Inferior parietal cortex (tissue), 1 donor: ENCODE measurements around the gene ADIRF.
"Not testable (repeated sequence)": the region's sequence is repeated elsewhere in the genome, so short reads cannot be mapped to it uniquely, and the experiment has no call there.

Experiments
- DNase-seq: peaks from one replicate; pipeline ENCODE4 v3.0.0-alpha.2; 2016; ENCODE audit errors: extremely low spot score

ADIRF gene

GRCh38 chr10:86960863-86961434, 7.3 kb upstream of the ADIRF start:
- DNase-seq: no peak

DNA sequence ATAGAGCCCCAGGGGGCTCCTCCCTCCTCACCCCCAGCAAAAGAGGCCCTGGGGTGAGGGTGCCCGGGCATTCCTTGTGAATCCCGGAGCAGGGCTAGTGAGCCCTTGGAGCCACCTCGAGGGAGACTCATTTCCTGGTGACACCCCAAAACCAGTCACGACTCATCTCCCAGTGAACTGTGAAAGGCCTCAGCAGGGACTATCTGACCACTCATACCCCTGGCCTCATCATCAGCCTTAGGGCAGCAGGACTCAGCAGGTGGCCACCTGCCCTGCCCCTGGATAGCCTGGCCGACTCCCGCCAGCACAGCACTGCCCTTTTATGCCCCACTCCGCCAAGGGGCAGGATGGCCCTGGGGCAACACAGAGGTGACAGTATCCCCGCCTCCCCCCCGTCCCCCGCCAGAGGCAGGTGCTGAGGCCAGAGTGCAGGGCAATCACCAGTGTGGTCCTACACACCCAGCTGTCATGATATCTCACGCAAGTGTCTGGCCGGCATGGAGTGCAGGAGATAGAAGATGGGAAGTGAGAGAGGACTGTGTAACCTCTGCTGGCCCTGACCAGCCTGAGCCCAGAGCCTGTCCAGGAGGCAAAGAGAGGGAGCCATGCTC, 6.7 kb upstream of the ADIRF start:
- no peak for DNase-seq

DNA sequence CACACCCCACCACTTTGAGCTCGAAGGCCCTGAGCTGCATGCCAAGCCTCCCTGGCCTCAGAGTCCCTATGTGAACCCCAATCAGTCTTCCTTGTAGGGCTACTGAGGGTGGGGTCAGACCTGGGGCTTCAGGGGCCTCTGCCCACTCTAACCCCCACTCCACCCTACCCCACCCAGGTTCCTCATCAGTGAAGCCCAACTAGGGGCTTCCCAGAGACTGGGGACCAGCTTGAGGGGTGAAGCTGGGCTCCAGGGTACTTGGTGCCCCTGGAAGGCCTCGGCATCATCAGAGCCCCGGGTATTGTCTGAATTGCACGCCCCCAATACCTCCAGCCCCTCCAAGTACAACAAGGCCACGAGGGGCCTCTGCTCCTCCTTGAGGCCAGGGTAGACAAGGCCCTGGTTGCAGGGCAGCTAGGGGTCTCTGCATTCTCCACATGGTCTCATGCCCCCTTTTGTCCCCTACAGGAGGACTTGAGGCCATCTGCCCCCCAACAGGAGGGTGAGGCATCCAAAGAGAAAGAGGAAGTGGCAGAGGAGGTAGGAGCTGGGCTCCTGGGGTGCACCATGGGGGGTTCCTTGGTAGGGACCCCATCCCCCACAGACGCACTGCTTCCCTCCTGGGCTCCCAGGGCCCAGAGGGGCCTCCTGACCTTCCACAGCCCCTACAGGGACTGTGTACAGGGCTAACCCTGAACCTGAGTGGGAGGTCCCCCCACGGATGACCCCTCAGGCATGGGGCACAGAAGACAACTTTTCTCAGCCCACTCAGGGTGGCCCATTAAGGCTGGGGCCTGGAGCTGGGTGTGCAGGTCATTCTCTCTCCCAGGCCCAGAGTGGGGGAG, 5.9 kb upstream of the ADIRF start:
- DNase-seq: no peak

DNA sequence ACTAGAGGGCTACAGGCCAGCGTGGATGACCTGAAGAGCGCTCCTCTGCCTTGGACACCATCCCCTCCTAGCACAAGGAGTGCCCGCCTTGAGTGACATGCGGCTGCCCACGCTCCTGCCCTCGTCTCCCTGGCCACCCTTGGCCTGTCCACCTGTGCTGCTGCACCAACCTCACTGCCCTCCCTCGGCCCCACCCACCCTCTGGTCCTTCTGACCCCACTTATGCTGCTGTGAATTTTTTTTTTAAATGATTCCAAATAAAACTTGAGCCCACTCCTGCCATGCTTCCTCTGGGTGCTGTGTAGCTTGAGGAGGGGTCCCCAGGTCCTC, 5.3 kb upstream of the ADIRF start:
- DNase-seq: no peak

GRCh38 chr10:86963341-86963919, 4.9 kb upstream of the ADIRF start:
- DNase-seq: no peak

- no peak for DNase-seq
Measured at GRCh38 chr10:86964061-86964846, 4.0 kb upstream of the ADIRF start.

GRCh38 chr10:86964847-86965190, 3.5 kb upstream of the ADIRF start:
- no peak for DNase-seq

DNA sequence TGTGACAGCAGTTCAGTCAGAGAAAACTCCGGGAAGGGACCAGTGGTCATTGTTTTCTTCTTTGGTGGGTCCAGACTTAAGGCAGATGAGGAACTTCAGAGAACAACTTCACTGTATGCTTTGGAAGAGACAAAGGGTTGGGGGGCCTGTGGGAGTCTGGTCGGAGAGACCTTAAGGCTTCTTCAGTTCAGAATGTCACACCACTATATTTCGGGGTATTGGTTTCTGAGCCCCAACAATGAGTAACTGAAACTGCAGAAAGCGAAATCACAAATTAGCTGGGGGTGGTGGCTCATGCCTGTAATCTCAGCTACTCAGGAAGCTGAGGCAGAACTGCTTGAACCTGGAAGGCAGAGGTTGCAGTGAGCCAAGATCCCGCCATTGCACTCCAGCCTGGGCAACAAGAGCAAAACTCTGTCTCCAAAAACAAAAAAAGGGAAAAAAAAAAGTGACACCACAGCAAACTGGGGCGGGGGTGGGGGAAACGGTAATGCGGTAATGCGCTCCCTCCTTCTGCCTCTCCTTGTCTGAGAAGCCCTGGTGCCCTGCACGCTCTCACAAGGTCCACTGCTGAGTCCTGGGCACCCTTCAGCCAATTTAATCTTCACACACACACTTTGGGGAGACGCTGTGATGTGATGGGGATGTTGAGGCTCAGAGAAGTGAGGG, 2.2 kb upstream of the ADIRF start:
- DNase-seq: no peak

GRCh38 chr10:86967481-86967941, 771 bp upstream of the ADIRF start:
- no peak for DNase-seq

DNA sequence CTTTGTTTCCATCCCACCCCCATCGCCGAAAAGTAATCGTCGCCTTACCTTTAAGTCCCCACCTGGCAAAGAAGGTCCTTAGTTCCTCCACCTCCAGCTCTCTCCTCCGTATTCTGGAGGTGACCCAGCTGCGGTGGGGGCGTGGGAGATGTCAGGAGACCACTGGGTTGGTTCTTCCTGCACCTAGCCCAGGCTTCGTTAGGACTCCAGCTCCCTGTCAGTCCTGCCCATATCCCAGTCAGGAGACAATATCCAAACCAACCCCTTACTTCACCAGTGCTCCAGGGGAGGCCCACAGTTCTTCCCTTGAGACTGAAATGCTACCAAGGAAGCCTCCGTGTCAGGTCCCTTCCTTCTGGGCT, 693 bp downstream of the ADIRF start:
- DNase-seq: no peak

DNA sequence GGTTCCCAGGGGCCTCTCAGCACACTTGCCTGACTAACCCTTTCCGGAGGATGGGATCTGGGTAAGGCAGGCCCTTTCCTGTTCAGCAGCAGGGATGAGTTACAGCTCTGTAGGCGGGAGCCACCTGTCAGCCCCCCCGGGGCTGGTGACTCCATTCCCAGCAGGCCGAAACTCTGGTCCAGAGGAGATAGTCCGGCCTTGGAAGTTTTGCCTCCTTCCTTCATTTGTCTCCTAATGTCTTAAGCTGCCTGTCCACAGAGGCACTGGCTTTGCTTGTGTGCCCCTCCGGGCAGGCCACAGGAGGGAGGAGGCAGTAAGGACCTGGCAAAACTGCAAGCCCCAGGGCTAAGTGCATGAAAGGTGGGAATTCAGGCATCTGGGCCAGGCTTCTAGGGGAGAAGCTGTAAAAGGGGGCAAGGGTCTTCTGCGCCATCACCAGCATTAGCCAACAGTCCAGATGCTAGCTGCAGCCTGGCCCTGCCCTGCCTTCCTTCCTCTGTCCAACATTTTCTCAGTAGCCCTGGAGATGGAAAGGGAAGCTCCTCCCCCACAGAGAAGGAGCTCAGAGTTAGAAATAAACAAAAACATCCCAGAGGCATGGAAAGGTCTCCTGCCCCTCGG, 1.2 kb downstream of the ADIRF start:
- DNase-seq: no peak

DNA sequence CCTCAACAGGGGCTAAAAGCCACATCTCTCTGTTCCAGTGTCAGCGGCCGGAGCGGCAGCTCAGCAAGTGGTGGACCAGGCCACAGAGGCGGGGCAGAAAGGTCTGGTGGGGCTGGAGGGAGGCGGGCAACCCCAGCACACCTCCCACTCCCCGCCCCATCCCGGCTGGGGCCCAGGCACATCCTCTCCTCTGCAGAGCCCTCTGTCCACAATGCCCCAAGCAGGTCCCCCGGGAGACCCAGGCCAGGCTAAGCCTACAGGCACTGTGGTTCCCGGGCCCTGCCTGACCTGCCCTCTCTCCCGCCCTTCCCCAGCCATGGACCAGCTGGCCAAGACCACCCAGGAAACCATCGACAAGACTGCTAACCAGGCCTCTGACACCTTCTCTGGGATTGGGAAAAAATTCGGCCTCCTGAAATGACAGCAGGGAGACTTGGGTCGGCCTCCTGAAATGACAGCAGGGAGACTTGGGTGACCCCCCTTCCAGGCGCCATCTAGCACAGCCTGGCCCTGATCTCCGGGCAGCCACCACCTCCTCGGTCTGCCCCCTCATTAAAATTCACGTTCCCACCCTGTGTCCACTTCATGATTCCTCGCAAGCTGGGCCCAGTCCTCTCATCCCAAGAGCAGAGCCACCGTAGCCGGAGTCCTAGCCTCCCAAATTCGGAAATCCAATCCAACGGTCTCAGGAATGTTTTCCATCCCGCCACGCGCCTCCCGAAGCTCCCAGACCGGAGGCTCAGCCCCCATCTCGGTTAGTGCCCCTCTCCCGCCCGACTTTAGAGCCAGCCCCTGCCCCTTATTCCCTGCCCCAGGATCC, 2.1 kb downstream of the ADIRF start:
- DNase-seq: no peak

GRCh38 chr10:86970982-86971231, 2.6 kb downstream of the ADIRF start:
- DNase-seq: no peak

DNA sequence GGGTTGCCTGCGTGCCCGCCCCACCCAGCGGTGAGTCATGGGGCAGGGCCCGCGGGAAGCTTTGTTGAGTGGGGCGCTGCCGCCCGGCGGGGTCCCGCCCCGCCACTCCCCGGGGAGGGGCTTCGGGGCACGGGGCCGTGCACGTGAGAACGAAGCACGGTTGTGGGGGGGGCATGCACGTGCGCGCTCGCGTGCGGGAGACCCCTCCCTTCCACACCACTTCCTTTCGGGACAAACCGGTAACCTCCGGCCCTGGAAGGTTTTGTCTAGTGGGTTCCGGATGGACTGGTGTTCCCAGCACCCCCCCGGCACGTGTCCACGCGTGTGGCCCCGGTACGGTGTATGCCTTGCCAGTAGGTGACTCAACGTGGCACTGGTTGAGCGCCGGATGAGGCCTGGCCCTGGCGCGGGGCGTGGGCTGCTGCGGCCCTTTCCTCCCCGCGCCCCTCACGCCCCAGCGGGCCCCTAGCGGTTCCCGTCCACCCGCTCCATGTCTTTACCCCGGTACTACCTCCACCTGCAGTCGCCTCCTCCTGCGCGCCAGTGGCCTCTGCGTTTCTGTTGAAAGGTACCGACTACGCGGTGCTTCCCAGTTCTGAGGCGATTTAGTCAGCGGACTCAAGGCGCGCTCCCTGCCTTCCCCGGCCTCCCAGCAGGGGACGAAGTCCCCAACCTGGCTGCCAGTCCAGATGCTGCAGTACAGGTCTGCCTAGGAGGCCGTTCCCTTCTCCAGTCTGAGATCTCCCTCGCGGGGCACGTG, 3.1 kb downstream of the ADIRF start:
- DNase-seq: no peak

DNA sequence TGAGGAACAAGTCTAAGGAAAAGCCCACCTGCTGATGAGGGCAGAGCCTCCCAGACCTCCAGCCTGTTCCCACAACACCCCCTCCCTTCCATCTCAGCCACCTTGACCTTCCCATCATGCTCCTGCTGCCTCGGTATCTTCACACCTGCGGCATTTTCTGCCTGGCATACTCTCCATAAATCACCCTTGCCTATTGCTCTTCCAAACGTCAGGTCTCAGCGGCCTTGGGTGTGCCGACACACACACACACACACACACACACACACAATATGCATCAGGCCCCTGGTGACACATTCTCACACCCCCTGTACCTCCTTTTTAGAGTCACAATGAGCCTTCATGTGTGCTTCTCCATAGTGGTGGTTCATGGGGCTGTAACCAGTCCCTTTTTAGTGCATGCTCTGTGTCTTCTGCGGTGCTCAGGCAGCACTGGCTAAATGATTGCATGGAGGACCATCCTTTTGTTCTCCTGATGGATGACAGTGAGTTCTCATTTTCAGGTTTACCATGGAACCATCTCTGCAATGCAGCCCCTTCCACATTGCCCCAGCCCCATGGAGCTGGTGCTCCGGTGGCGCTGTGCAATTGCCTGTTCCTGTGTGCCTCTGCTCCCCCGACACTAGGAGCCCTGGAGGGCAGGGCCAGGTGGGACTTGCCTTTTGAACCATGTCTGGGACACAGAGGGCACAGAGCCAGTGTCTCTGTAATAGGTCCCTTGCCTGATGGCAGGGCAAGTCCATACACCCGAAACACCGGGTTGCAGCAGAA, 4.5 kb downstream of the ADIRF start:
- no peak for DNase-seq

DNA sequence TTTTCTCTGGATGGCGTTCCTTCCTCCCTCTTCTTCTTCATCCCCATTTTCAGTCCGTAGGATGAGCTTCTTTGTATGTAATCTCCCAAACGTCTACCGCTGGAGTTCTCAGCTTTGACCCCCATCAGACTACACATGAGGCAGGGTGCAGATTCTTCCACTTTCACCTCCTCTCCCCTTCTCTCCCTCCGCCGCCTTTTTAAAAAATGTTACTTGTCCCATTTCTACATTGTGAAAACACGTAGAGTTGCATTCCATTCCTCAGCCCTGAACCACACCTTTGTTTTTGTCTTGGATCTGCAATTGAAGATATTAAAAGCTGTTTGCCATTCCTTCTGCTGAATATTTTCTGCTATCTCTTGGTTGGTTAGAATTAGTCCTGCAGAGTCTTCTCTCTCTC, 6.2 kb downstream of the ADIRF start:
- no peak for DNase-seq

GRCh38 chr10:86976362-86977056, 8.2 kb downstream of the ADIRF start:
- no peak for DNase-seq

GRCh38 chr10:86978457-86978856, 10.2 kb downstream of the ADIRF start:
- not testable (repeated sequence) for DNase-seq
